Measurements from ENCODE around the gene HJV. TPM values are rescaled to one million over a fixed set of nuclear protein-coding genes. Genes with fewer than 3 reads are reported as not detected.
A peak's percentile ranks its signal among the peaks of the same experiment; 100 is the strongest.

The HJV gene
- total and polyA plus RNA-seq, 2 of the 4 experiments (the other 2 are of a cell fraction) = not detected

- BruUV-seq (replicated peaks) = no TSS peak
- Histone ChIP-seq H4K8ac (ENCODE audit: low read depth in 2 of 2, low read length in 2 of 2) (peak overlapping the region in 1 of 2 experiments; percentile 32; a peak in 1 of 4 replicates), H2AK9ac (replicated peaks; ENCODE audit: low read depth, low read length, poor library complexity) (peak overlapping the region; percentile 48), H3K36me3 (ENCODE audit: control insufficient read depth, insufficient read depth, low read length) (no peaks in the 10 kb centered on the region), H2AK5ac (ENCODE audit: low read depth, low read length) (no peak overlapping the region), H3K18ac (ENCODE audit: low read depth, low read length) (0 out of 2 replicates have a peak overlapping the region, but pooled peaks have one; percentile 4), H3K9ac (ENCODE audit: low read depth, low read length) (peak overlapping the region; percentile 62), H3K4me2 (ENCODE audit: low read depth, low read length) (peak overlapping the region; percentile 83), H4K91ac (ENCODE audit: insufficient read depth, low read depth, low read length) (peak overlapping the region; percentile 46; the same call in 1 of the 2 replicates), H2AFZ (replicated peaks; ENCODE audit: low read length, poor library complexity) (peak overlapping the region; percentile 97), H3K79me1 (ENCODE audit: low read depth in 1 of 2, low read length in 2 of 2) (no peaks in the 10 kb centered on the region), H2BK120ac (ENCODE audit: low read depth, low read length) (peak overlapping the region; percentile 27; the same call in 1 of the 2 replicates), H3K4ac (ENCODE audit: low read depth, low read length) (peak overlapping the region; percentile 46), H3K9me3 (ENCODE audit: control insufficient read depth, insufficient read depth, low read length) (no peaks in the 10 kb centered on the region), H3K4me1 (ENCODE audit: control insufficient read depth, insufficient read depth, low read length) (no peaks in the 10 kb centered on the region), H3K4me3 (ENCODE audit: insufficient read depth, low read depth, low read length) (peak overlapping the region; percentile 69), H3K27ac (ENCODE audit: insufficient read depth, low read length) (peak overlapping the region; percentile 29), H3K9me1 (ENCODE audit: insufficient read depth, low read length) (peaks cover 3% of the 10 kb centered on the region; the same call in 1 of the 2 replicates), H2BK15ac (ENCODE audit: low read depth, low read length) (no peak overlapping the region), H3K14ac (replicated peaks; ENCODE audit: low read depth, low read length) (peak overlapping the region; percentile 60; the same call in 1 of the 2 replicates), H4K5ac (ENCODE audit: low read depth, low read length) (0 out of 2 replicates have a peak overlapping the region, but pooled peaks have one; percentile 5), H2BK5ac (ENCODE audit: low read depth, low read length, poor library complexity, severe bottlenecking) (peak overlapping the region; percentile 62), H3K56ac (ENCODE audit: extremely low read depth, insufficient read depth, low read length) (peak overlapping the region; percentile 12; the same call in 1 of the 2 replicates), H4K20me1 (ENCODE audit: insufficient read depth, low read length) (peaks cover 6% of the 10 kb centered on the region; the same call in 1 of the 2 replicates), H3K23ac (ENCODE audit: low read depth, low read length) (peak overlapping the region; percentile 75), H3K27me3 (ENCODE audit: control insufficient read depth, insufficient read depth, low read length) (no peaks in the 10 kb centered on the region), H2BK20ac (ENCODE audit: low read depth, low read length) (no peak overlapping the region)
- DNase-seq (peak; percentile 87), ATAC-seq (ENCODE audit: low read depth) (peak; percentile 49)
- ChIA-PET CTCF (interaction anchor here (0.5 kb wide), 1 partner anchor 83 kb away, joined by 3 read pairs; no protein-coding TSS in a partner anchor), POLR2A (ENCODE audit: unreplicated experiment) (interaction anchor here (2.1 kb wide), 1 partner anchor 14 kb away, joined by 10 read pairs; no protein-coding TSS in a partner anchor)
- in situ Hi-C loops (cut with MboI; ENCODE audit: low sequenced_read_pairs) = no loop called here
- 0% methylated on average over 5 of the region's 21 CpGs; no CpG with 5 or more reads in 1 of the 2 experiments for WGBS, 2 experiments (ENCODE audit: extremely low coverage in 2 of 2, insufficient read length in 1 of 2)
- intact Hi-C loops (cut with micrococcal nuclease) = no loop called here
- dilution Hi-C loops (cut with HindIII; ENCODE audit: low sequenced_read_pairs, unreplicated experiment) = no loop called here
- no peak for TF ChIP-seq CEBPB (IDR thresholded peaks at IDR 0.05; ENCODE audit: low read depth, low read length)
- peak; percentile 96 for TF ChIP-seq FOS (IDR thresholded peaks at IDR 0.05; ENCODE audit: low read depth, low read length)
- TF ChIP-seq, protein P1, sequence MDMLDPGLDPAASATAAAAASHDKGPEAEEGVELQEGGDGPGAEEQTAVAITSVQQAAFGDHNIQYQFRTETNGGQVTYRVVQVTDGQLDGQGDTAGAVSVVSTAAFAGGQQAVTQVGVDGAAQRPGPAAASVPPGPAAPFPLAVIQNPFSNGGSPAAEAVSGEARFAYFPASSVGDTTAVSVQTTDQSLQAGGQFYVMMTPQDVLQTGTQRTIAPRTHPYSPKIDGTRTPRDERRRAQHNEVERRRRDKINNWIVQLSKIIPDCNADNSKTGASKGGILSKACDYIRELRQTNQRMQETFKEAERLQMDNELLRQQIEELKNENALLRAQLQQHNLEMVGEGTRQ (IDR thresholded peaks at IDR 0.05; ENCODE audit: low read depth, low read length) = no peak
- no peak for TF ChIP-seq RAD21 (IDR thresholded peaks at IDR 0.05; ENCODE audit: low read length)
- TF ChIP-seq, protein P2, sequence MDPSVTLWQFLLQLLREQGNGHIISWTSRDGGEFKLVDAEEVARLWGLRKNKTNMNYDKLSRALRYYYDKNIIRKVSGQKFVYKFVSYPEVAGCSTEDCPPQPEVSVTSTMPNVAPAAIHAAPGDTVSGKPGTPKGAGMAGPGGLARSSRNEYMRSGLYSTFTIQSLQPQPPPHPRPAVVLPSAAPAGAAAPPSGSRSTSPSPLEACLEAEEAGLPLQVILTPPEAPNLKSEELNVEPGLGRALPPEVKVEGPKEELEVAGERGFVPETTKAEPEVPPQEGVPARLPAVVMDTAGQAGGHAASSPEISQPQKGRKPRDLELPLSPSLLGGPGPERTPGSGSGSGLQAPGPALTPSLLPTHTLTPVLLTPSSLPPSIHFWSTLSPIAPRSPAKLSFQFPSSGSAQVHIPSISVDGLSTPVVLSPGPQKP (IDR thresholded peaks at IDR 0.05; ENCODE audit: borderline replicate concordance, low read depth, low read length) = no peak
- TF ChIP-seq MAFK (IDR thresholded peaks at IDR 0.05; ENCODE audit: low read depth, low read length) = peak; percentile 36; the same call in 1 of the 2 replicates
- TF ChIP-seq CHD1 (IDR thresholded peaks at IDR 0.05; ENCODE audit: low read depth, low read length) = no peak; the same call in 1 of the 2 replicates
- no peak for TF ChIP-seq NFE2L2 (IDR thresholded peaks at IDR 0.05; ENCODE audit: low read depth, low read length)
- no peak for TF ChIP-seq RCOR1 (IDR thresholded peaks at IDR 0.05; ENCODE audit: insufficient replicate concordance, low read length)
- no peak for TF ChIP-seq POLR2A (IDR thresholded peaks at IDR 0.05; ENCODE audit: low read depth, low read length)
- peak; percentile 89 for TF ChIP-seq BHLHE40 (IDR thresholded peaks at IDR 0.05; ENCODE audit: low read depth, low read length)
- no peak for TF ChIP-seq CTCF (conservative IDR thresholded peaks at IDR 0.05; ENCODE audit: low read depth, low read length)
- no peak for TF ChIP-seq MAZ (IDR thresholded peaks at IDR 0.05; ENCODE audit: borderline replicate concordance, low read depth, low read length)
- no peak for TF ChIP-seq RFX5 (IDR thresholded peaks at IDR 0.05; ENCODE audit: low read depth, low read length)
Measured at GRCh38 chr1:146036965-146037646, 15.6 kb upstream of the HJV start.

Measured in IMR-90 (cell line).